Body of pancreas (tissue), 4 donors: ENCODE results near the gene STX3. TPM values are rescaled to one million over a fixed set of nuclear protein-coding genes. Genes with fewer than 3 reads are reported as not detected.

Experiments
- ATAC-seq: fragments of 150-250 bp; one replicate; pipeline ENCODE4 v1.9.1; 2016
- DNase-seq, 4 donors: peaks; one replicate each; pipeline ENCODE4 v3.0.0-alpha.2; 2019
- H3K27ac ChIP-seq, 4 donors: fragments of 200-600 bp; sonication (generic); 1 replicate in 3 of 4; 2 replicates in 1 of 4; pipeline versions ENCODE4 v1.5.1 to v1.6.1; 2016 to 2019; ENCODE audit warnings: mild to moderate bottlenecking in 1 of 4, mixed read lengths in 1 of 4, moderate library complexity in 1 of 4
- H3K27me3 ChIP-seq, 2 donors: fragments of 200-600 bp; sonication (generic); one replicate each; pipeline ENCODE4 v1.6.0; 2016; ENCODE audit warnings: mild to moderate bottlenecking in 1 of 2
- H3K36me3 ChIP-seq, 2 donors: fragments of 200-600 bp; sonication (generic); replicated peaks in 1 of 2; 2 replicates each; pipeline ENCODE4 v1.5.1; 2016; ENCODE audit warnings: low read depth in 2 of 2; ENCODE audit not compliant: insufficient read depth in 1 of 2
- H3K4me1 ChIP-seq: fragments of 200-600 bp; sonication (generic); one replicate; pipeline ENCODE4 v1.6.0; 2016
- H3K4me3 ChIP-seq, 2 donors: fragments of 200-600 bp; sonication (generic); 1 replicate in 1 of 2; 2 replicates in 1 of 2; pipeline ENCODE4 v1.5.1; 2016 to 2019
- H3K9me3 ChIP-seq, 3 donors: fragments of 200-600 bp; sonication (generic); 1 replicate in 2 of 3; 2 replicates in 1 of 3; pipeline ENCODE4 v1.5.1; 2016
- POLR2A ChIP-seq, 3 donors: fragments of 450-650 bp; IDR thresholded peaks; one replicate each; pipeline ENCODE4 v1.6.1; 2016; ENCODE audit warnings: antibody characterized with exemption in 3 of 3, mild to moderate bottlenecking in 2 of 3
- WGBS, 2 donors: methylation state at CpG; one replicate each; pipeline ENCODE4 v1.1.5; 2017; 5-methylcytosine and 5-hydroxymethylcytosine counted together
- intact Hi-C: fragments of 100-400 bp; cut with DNase I; formaldehyde crosslinking; loops from one replicate; pipeline ENCODE4 v1.15.1; 2023
- total RNA-seq, 2 donors: library from RNA; depleted of rRNA; stranded (reverse); fragments of >200 nt; gene quantifications; one replicate each; pipeline ENCODE4 v1.1.0, GENCODE V29; 2016
- TF ChIP-seq, protein P1 (sequence below), 7 experiments: fragments of 450-650 bp in 4 of 7; fragments of 200-600 bp in 3 of 7; sonication (generic) in 3 of 7; IDR thresholded peaks; one replicate each; pipeline ENCODE4 v1.5.1; 2016 to 2019; ENCODE audit warnings: antibody characterized with exemption in 7 of 7

Gene STX3
- total RNA-seq, 2 donors from 2014 or later, result 31.6 to 56.7 TPM

GRCh38 chr11:59822989-59823566 lies 67.9 kb downstream of the STX3 start:
- ATAC-seq (peak; percentile 91), DNase-seq (peak; percentile 51 to 73 (median 58))
- intact Hi-C loops, result loop anchor here (10.0 kb wide), 1 partner anchor 92 kb away; no protein-coding TSS in a partner anchor
- H3K4me3 ChIP-seq, result no peak overlapping the region
- no peaks in the 10 kb centered on the region for H3K27me3 ChIP-seq
- H3K9me3 ChIP-seq, result no peaks in the 10 kb centered on the region
- H3K27ac ChIP-seq, result no peak overlapping the region
- H3K36me3 ChIP-seq, result no peaks in the 10 kb centered on the region
- TF ChIP-seq, protein P1, sequence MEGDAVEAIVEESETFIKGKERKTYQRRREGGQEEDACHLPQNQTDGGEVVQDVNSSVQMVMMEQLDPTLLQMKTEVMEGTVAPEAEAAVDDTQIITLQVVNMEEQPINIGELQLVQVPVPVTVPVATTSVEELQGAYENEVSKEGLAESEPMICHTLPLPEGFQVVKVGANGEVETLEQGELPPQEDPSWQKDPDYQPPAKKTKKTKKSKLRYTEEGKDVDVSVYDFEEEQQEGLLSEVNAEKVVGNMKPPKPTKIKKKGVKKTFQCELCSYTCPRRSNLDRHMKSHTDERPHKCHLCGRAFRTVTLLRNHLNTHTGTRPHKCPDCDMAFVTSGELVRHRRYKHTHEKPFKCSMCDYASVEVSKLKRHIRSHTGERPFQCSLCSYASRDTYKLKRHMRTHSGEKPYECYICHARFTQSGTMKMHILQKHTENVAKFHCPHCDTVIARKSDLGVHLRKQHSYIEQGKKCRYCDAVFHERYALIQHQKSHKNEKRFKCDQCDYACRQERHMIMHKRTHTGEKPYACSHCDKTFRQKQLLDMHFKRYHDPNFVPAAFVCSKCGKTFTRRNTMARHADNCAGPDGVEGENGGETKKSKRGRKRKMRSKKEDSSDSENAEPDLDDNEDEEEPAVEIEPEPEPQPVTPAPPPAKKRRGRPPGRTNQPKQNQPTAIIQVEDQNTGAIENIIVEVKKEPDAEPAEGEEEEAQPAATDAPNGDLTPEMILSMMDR (IDR thresholded peaks at IDR 0.05), result peak in 6 of 7 experiments; percentile 43 to 86 (median 78)
- TF ChIP-seq POLR2A (IDR thresholded peaks at IDR 0.05), result no peak
- 2 to 3% methylated on average over 9 of the region's 9 CpGs for WGBS, 2 donors
- H3K4me1 ChIP-seq, result no peaks in the 10 kb centered on the region

GRCh38 chr11:59829358-59829757 lies 74.2 kb downstream of the STX3 start:
- Histone ChIP-seq H3K9me3 (no peaks in the 10 kb centered on the region), H3K4me1 (no peaks in the 10 kb centered on the region), H3K27ac (no peak overlapping the region), H3K4me3 (no peak overlapping the region), H3K36me3 (no peaks in the 10 kb centered on the region), H3K27me3 (no peaks in the 10 kb centered on the region)
- TF ChIP-seq, protein P1 (IDR thresholded peaks at IDR 0.05), result no peak
- TF ChIP-seq POLR2A (IDR thresholded peaks at IDR 0.05), result no peak
- DNase-seq (no peak), ATAC-seq (no peak)
- intact Hi-C loops, result loop anchor here (10.0 kb wide), 1 partner anchor 85 kb away; no protein-coding TSS in a partner anchor
- 79 to 81% methylated on average over 3 of the region's 3 CpGs for WGBS, 2 donors

- no peak overlapping the region for H3K4me3 ChIP-seq
- H3K36me3 ChIP-seq, result no peaks in the 10 kb centered on the region
- no peak for ATAC-seq
- TF ChIP-seq, protein P1 (IDR thresholded peaks at IDR 0.05), result no peak
- TF ChIP-seq POLR2A (IDR thresholded peaks at IDR 0.05), result no peak
- no peaks in the 10 kb centered on the region for H3K4me1 ChIP-seq
- intact Hi-C loops, result no loop called here
- H3K27ac ChIP-seq, result no peak overlapping the region
- WGBS, 2 donors, result 79 to 85% methylated on average over 2 of the region's 2 CpGs
- no peaks in the 10 kb centered on the region for H3K9me3 ChIP-seq
- DNase-seq, result no peak
- no peaks in the 10 kb centered on the region for H3K27me3 ChIP-seq
These were observed 78.4 kb downstream of the STX3 start for GRCh38 chr11:59833602-59834001.

- H3K27ac ChIP-seq, result peak overlapping the region in 2 of 4 donors; percentile 15 to 31
- DNase-seq, result no peak
- intact Hi-C loops, result no loop called here
These were observed 84.4 kb downstream of the STX3 start for GRCh38 chr11:59839615-59840014.

More at GRCh38 chr11:59839615-59840014, 84.4 kb downstream of the STX3 start:
- Histone ChIP-seq H3K4me1 (peaks cover 17% of the 10 kb centered on the region), H3K9me3 (no peaks in the 10 kb centered on the region), H3K27me3 (no peaks in the 10 kb centered on the region), H3K4me3 (no peak overlapping the region), H3K36me3 (no peaks in the 10 kb centered on the region)
- no peak for ATAC-seq
- TF ChIP-seq, protein P1 (IDR thresholded peaks at IDR 0.05), result no peak
- TF ChIP-seq POLR2A (IDR thresholded peaks at IDR 0.05), result no peak
